GM08714 (cell line): Measurements from ENCODE around the gene CACNA1C.

Experiments used
- H3K4me3 ChIP-seq: fragments of 200-500 bp; sonication (Bioruptor generic); 2 replicates; pipeline ENCODE4 v1.5.1; 2014; ENCODE audit warnings: mild to moderate bottlenecking, low read length, inconsistent platforms
- ZNF274 ChIP-seq: IDR thresholded peaks from 2 replicates; pipeline ENCODE4 v1.6.1; 2012; ENCODE audit warnings: mild to moderate bottlenecking, low read depth, low read length

The CACNA1C gene

GRCh38 chr12:2229661-2230539 lies 177.1 kb downstream of the CACNA1C start:
- no peak overlapping the region for H3K4me3 ChIP-seq
- no peak for TF ChIP-seq ZNF274

- TF ChIP-seq ZNF274 = no peak
- no peak overlapping the region for H3K4me3 ChIP-seq
These were observed 178.3 kb downstream of the CACNA1C start for GRCh38 chr12:2231011-2231595.

- no peak overlapping the region for H3K4me3 ChIP-seq
- TF ChIP-seq ZNF274 = no peak
These were observed 179.2 kb downstream of the CACNA1C start for GRCh38 chr12:2231956-2232355.

- no peak for TF ChIP-seq ZNF274
- H3K4me3 ChIP-seq = no peak overlapping the region
These were observed 180.2 kb downstream of the CACNA1C start for GRCh38 chr12:2233034-2233433.

GRCh38 chr12:2234091-2234490 lies 181.3 kb downstream of the CACNA1C start:
- H3K4me3 ChIP-seq = no peak overlapping the region
- TF ChIP-seq ZNF274 = no peak

GRCh38 chr12:2234646-2235350 lies 182.0 kb downstream of the CACNA1C start:
- no peak overlapping the region for H3K4me3 ChIP-seq
- no peak for TF ChIP-seq ZNF274

GRCh38 chr12:2236506-2237294 lies 183.9 kb downstream of the CACNA1C start:
- TF ChIP-seq ZNF274 = no peak
- no peak overlapping the region for H3K4me3 ChIP-seq

- TF ChIP-seq ZNF274 = no peak
- no peak overlapping the region for H3K4me3 ChIP-seq
These were observed 185.3 kb downstream of the CACNA1C start for GRCh38 chr12:2238111-2238510.

GRCh38 chr12:2239381-2239871 lies 186.6 kb downstream of the CACNA1C start:
- no peak for TF ChIP-seq ZNF274

GRCh38 chr12:2240390-2240789 lies 187.6 kb downstream of the CACNA1C start:
- no peak for TF ChIP-seq ZNF274
- H3K4me3 ChIP-seq = no peak overlapping the region

More at GRCh38 chr12:2239381-2239871, 186.6 kb downstream of the CACNA1C start:
- H3K4me3 ChIP-seq = no peak overlapping the region

GRCh38 chr12:2240984-2241383 lies 188.2 kb downstream of the CACNA1C start:
- TF ChIP-seq ZNF274 = no peak

GRCh38 chr12:2242216-2242615 lies 189.4 kb downstream of the CACNA1C start:
- TF ChIP-seq ZNF274 = no peak

More at GRCh38 chr12:2240984-2241383, 188.2 kb downstream of the CACNA1C start:
- no peak overlapping the region for H3K4me3 ChIP-seq

GRCh38 chr12:2242816-2243215 lies 190.0 kb downstream of the CACNA1C start:
- H3K4me3 ChIP-seq = no peak overlapping the region
- no peak for TF ChIP-seq ZNF274

More at GRCh38 chr12:2242216-2242615, 189.4 kb downstream of the CACNA1C start:
- H3K4me3 ChIP-seq = no peak overlapping the region

- TF ChIP-seq ZNF274 = no peak
- H3K4me3 ChIP-seq = no peak overlapping the region
These were observed 190.5 kb downstream of the CACNA1C start for GRCh38 chr12:2243275-2243674.
